Measurements from ENCODE around the gene IQCM. TPM values are rescaled to one million over a fixed set of nuclear protein-coding genes. Genes with fewer than 3 reads are reported as not detected.

Gene IQCM
- polyA plus RNA-seq, 3 donors, result not detected

DNA sequence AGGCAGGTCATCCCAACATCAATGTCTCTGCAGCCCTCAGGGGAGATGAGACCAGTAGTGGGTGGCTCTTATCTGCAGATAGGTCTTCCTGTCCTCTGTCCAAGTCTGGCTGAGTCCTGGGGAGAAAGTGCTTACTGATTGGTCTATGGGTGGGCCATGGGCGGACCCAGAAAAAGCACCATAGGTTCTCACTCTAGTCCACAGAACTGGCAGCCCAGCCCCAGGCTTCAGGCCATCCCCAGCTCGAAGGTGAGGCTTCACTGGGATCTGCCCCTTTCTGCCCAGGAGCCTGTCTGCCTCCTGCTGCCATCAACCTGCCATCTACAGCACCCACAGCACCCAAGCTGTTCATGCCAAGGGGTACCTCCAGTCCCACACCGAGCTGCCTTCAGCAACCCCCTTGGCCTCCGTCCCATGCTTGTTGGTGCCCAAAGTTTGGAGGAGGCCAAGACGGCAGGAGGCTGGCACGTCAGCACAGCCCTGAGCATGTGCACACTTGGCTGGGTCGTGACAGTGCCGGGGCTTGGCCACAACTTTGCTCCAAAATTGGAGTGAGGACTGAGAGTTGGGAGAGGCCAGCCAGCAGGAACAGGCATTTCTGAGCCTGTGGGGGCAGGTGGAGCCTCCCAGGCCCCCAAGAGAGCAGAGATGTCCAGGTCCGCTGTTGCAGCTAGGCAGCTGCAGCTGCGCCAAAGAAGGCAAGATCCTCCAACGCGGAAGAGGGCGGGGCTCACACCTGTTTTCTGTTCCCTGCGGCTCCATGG lies 99.6 kb downstream of the IQCM start:
- no peak for DNase-seq (ENCODE audit: low read depth in 3 of 3, low spot score in 2 of 3)

DNA sequence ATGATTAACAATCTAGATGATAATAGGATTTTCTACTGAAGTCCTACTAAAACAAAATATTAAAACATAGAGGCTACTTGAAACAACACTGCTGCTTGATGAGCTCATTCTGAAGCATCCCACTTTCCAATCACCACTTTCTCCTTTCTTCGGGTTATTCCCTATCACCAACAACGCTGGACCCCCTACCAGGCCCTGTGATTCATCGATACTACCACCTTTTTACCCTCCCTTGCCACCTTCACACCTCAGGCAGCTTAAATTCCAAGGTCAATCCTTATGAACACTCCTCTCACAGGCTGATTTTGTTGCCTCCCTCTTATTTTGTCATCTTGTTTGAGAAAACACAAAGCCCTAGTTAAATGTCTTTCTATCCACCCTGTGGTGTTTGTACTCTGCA lies 102.6 kb downstream of the IQCM start:
- no peak for DNase-seq (ENCODE audit: low read depth in 3 of 3, low spot score in 2 of 3)

DNA sequence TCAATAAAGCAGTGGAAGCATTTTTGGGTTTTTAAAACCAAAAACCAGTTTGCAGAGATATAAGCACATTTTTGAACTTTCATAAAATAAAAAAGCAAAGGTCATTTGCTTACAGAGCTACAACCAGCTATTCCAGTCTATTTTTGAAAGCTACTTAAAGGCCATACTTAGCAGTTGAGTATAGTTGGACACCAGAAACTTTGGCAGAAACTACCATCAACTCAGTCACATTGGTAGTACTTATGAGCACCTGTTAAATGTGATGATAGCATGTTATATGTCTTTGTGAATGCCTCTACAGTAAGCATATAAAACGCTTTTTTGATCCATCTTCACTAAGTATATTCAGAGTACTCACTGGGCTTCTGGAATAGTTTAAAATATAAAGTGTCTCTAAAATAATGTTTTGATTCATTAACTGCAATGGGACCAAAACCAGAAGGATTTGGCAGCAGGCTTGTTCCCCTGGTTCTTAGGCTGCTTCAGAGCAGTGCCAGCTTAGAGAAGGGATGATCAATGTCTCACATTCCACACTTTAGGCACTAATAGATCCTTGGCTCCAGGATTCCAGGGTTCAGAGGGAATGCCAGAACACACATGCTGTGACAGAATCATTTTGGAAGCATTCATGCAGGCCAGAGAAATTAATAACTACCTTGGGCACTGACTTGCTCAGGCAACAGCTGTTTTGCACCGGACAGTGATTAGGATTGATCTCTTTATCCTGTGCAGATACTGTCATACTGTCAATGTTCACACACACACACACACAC lies 103.9 kb downstream of the IQCM start:
- DNase-seq (ENCODE audit: low read depth in 3 of 3, low spot score in 2 of 3), result no peak

DNA sequence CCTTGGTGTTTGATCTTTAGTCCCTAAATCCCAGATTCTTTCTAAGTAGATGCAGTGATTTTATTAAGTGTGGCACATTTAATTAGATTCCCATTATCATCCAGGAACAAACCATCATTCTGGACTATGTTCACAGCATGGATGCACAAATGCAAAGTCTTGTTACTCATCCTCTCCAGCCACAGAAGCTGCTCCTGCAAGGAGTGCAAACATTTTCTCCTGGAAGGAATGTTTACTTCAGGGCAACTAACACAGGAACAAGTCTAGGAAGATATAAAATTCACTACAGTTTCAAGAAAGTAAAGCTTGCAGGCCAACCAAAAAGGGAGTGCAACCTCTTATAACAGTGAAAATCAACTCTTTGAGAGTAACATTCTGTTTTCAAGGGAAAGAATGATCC lies 106.0 kb downstream of the IQCM start:
- DNase-seq (ENCODE audit: low read depth in 3 of 3, low spot score in 2 of 3), result no peak

DNA sequence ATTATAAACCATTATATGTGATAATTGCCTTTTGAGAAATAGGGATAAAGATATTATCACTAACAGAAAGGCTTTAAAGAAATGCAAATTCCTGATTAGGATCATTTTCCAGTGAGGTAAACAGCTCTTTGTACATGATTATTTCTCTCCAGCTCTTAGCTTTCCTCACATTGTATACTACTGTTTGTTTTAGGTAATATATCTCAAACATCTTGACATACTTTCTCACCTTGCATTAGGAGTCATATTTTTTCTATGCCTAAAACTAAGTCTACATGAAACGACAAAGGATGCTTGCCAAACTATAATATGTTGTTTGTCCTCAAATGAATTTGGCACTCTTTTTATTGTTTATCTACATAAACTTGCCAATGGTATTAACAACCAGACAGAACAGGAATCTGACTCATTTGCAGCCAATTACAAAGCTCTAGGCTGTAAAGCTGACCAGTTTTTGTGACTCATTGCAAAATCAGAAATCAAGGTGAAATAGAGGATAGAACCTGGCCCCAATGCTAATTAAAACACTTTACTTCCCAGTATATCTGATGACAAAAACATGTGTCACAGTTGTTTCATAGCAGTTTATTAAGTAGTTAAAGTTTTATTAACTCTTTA lies 107.0 kb downstream of the IQCM start:
- DNase-seq (ENCODE audit: low read depth in 3 of 3, low spot score in 2 of 3), result no peak

DNA sequence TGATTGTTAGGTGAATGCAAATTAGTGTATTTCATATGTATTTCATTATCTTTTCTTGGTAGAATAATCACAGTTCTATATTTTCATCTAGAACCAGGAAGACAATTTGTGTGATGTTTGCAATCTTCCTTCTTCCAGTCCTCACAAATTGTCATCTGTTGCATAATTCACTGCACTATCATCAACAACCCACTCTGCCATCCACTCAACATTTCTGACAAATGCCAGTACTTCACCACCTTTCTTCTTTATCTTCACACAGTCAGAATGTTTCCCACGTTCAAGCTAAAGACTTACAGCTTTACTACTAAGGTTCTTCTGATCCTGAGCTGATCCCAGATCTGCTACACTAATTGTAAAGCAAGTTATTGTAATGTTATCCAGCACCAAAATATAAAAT lies 107.8 kb downstream of the IQCM start:
- no peak for DNase-seq (ENCODE audit: low read depth in 3 of 3, low spot score in 2 of 3)

DNA sequence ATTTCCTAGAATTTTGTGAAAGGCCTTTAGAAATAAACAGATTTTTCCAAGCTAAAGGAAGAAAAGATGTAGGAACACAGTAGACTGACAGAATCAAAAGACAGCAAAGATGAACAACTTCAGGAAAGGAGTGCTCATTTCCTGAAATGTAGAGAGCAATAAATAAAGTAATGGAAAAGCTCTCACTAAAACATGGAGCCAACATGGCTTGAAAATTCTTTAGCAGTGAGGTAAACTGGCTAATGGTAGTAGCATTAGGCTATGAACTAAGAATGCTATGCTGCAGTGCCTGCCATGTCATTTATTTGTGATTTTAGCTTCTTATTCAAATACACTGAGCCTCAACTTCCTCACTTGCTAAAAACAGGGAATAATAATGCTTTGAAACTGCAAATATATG lies 108.7 kb downstream of the IQCM start:
- no peak for DNase-seq (ENCODE audit: low read depth in 3 of 3, low spot score in 2 of 3)

DNA sequence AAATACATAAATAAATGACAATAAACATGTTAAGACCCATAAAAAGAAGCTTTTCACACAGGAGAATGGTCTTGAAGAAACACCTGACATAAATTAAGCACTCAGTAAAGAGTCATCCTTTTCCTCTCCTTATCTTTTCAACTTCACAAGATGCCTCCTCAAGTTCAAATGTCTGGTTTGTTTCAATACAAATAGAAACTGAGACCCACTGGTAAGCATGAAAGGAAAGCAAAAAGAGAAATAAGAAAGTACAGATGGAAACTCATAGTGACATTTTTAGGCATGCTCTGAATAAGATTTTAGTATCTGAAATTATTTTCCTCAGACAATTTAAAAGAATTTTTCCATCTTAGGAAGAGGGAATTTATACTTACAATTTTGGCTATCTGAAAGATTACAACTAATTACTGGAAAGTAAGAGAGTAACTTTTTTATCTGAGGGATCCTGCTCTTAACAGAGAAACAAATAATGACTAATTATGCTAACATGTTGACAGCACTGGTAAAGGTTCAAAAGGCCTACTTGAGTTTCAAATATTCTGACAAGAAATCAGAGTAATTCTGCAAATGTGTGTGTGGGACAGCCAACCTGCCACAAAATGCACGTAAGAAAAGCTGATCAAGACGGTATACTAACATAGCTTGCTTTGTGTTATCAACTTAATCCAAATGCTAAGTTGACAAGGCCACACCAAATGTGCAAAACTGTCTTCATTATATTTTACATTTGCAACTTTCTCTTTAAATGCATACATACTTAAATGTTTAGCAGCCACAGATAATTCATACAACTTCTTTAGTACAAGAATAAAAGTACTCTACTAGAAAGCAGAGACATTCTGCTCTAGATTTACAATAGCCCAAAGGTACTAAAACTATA lies 113.0 kb downstream of the IQCM start:
- DNase-seq (ENCODE audit: low read depth in 3 of 3, low spot score in 2 of 3), result no peak

DNA sequence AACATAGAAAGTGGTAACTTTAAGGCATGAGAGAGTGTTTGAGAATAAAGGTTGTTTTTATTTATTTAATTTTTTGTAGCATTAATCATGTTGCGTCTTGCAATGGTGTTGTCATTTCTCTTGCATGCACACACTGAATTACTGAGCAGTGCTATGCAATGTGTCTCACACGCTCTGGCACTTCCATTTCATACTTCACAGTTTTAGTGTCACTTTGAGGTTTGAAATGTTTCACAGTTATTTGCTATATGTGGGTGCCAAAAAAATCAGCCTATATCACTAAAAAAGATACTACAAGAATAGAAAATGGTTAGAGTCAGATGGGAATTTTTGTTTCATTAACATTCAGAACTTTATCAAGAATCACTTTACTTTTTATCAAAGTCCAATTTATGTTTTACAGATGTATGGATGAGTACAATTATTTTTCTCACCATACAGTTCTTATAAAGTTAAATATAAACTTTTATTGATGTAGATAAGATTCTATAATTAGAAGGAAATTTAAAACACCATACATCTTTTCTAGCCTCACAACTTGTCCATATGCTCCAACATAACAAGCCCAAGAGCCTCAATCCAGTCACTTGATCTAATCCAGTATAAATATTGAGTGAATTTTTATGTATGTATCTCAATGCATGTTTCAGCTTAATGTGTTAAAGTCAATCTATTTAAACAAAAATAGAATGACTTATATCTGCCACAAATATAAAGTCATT lies 114.0 kb downstream of the IQCM start:
- DNase-seq (ENCODE audit: low read depth in 3 of 3, low spot score in 2 of 3), result no peak

DNA sequence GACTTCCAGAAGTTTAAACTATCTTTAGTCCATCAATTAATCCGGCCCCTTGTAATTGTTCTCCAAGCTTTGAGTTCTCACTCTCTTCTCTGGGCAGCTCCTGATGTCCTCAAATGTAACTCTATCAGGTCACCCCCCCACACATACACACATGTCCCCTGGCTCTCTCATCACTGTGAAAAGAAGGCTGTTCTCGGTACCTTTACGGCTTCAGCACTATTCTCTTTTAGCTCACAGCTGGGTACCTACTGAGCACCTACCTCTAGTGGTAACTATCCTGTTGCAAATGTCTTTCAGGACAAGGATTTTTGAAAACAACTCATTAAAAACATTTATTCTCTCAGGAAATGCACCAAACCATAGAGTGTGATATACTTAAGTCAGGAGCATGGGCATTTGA lies 115.4 kb downstream of the IQCM start:
- no peak for DNase-seq (ENCODE audit: low read depth in 3 of 3, low spot score in 2 of 3)

DNA sequence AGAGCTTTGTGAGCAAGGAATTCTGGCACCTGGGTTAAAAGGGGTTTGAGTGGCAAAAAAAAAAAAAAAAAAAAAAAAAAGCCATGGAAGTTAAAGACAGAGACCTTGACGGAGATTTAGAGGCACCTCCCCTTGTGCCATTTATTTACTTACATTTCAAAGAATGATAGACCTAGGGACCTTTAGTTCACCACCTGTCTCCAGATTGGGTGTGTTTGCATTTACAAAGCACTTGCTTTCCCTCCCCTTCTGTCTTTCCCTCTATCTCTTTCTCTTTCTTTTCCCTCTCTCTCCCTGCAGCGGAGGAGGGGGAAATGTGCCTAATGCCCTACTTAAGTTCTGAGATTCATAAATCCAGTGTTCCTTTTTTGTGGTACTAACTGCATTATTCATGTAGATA lies 116.0 kb downstream of the IQCM start:
- no peak for DNase-seq (ENCODE audit: low read depth in 3 of 3, low spot score in 2 of 3)

DNA sequence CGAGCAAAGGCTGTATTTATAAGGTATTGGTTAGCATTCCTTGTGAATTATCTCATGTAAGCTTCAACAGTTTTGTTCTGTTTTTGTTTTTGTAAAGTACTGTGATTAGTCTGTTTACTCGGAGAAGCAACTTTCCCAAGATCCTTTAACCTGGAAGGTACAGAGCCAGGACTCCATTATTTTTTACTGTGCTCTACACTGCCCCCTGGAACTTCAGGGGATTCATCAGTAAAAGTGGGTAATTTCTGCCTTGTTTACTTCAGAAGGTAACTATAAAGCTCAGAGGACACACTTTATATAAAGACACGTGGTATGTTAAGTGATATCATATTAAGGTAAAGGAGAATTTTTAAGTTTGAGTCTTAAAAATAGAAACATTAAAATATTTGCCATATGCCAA lies 124.9 kb downstream of the IQCM start:
- DNase-seq (ENCODE audit: low read depth in 3 of 3, low spot score in 2 of 3), result no peak

DNA sequence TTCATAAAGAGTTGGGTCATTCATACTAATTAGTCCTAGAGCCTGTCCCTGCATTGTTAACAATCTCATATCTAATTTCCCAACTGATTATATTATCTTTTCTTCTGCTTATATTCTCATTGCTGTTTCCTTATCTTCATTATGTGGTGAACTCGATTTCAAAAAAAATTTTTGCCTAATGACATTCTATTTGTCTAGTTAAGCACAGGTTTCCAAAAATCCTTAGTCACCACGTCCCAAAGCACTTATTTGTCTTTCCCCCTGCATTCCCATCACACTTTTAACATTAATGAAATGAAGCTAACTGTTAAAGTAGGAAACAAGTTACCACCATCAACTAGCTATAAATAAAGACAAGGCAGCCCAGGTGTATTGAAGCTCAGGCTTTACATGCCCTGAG lies 131.1 kb downstream of the IQCM start:
- DNase-seq (ENCODE audit: low read depth in 3 of 3, low spot score in 2 of 3), result no peak

DNA sequence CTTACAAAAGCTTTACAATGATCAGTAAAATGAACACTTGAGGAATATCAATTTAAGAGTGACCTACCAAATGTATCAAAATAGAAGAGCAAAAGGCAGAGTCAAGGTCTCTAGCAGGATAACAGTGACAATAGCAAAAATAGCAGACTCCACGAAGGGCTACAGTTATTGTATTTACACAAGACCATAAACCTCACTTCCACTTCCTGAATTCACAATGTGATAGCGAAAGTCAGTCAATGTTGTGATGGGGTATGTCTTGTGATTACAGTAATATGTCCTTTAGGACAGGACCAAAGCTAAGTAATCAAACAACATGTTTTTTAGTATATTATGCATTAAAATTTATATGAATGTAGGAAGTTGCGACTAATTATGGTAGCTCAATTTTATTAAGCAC lies 139.6 kb downstream of the IQCM start:
- DNase-seq (ENCODE audit: low read depth in 3 of 3, low spot score in 2 of 3), result no peak

DNA sequence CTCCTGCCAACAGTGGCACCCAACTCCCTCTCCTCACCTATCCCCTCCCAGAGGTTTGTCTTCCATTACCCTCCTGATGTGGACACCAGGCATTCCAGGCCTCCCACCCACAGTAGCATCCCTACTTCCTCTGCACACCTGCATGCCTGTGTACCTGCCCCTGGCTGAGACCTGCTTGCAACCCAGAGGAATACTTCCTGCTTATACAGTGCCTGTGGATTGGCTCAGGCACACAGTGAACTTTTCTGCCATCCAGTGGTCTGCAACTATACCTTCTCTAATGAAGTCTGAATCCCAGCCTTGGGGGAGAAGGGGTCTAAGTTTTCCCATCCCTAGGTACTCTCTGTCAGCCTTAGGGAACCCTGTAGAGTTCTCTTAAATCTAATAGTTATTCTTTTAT lies 169.9 kb downstream of the IQCM start:
- no peak for DNase-seq (ENCODE audit: low read depth in 3 of 3, low spot score in 2 of 3)

DNA sequence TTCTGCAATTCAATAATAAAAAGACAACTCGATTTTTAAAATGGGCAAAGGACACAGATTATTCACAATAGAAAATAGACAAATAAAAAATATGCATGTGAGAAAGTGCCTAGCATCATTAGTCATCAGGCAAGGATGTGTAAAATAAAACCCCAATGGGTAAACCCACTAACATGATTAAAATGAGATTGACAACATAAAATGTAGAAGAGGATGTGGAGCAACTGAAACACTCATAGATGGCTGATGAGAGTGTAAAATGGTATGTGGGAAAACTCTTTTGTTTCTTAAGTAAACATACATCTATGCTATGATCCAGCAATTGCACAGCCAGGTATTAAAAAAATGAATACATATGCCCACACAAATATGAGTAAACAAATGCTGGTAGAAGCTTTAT lies 177.6 kb downstream of the IQCM start:
- no peak for DNase-seq (ENCODE audit: low read depth in 3 of 3, low spot score in 2 of 3)

DNA sequence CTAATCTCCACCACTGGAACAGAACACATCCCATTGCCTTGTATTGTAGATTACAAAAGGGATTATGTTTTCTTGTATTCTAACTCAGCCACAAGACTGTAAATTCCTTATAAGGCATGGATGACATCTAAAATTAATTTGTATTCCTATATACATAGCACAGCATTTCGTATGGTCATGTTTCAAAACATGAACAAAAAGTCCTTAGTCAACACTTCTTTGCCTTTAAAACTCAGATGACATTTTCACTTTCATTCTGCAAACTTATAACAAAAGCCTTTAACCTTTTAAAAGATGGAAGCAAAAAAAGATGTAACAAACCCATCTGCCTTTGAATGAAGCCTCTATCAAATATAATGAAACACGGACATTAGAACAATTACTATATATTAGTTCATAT lies 181.3 kb downstream of the IQCM start:
- no peak for DNase-seq (ENCODE audit: low read depth in 3 of 3, low spot score in 2 of 3)

DNA sequence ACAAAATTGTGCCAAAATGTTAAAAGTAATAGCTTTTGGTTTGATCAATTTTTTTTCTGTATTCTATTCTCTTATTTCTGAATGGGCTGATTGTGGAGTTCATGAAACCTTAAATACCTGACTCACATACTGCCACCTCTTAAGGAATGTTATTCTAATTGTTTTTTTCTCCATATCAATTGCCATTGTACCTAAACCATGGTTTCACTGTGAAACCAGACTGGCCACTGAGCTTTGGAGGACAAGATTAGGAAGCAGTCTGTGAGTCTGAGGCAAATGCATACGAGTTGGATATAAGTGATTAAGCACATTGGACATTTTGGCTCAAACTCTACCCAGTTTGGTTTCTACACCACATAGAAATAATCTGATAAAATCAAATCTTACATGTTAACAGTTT lies 184.0 kb downstream of the IQCM start:
- no peak for DNase-seq (ENCODE audit: low read depth in 3 of 3, low spot score in 2 of 3)

DNA sequence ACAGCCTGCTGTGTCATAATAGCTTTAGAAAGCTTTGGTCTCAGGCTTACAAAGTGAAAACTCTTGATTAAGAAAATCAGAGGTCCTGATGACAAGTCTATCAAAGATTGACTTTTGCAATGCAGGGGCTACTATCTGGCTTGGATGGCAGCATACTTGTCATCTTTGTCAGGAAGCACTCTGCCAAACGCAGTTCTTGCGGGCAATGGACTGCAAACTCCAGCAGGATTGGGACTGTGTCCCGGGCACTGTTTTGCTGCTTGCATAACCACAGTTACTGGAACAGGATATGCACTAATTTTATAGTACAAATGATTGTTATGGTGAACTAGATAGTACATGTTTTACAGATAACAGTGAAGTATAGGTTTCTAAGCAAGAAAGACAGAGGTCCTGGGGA lies 185.6 kb downstream of the IQCM start:
- no peak for DNase-seq (ENCODE audit: low read depth in 3 of 3, low spot score in 2 of 3)

DNA sequence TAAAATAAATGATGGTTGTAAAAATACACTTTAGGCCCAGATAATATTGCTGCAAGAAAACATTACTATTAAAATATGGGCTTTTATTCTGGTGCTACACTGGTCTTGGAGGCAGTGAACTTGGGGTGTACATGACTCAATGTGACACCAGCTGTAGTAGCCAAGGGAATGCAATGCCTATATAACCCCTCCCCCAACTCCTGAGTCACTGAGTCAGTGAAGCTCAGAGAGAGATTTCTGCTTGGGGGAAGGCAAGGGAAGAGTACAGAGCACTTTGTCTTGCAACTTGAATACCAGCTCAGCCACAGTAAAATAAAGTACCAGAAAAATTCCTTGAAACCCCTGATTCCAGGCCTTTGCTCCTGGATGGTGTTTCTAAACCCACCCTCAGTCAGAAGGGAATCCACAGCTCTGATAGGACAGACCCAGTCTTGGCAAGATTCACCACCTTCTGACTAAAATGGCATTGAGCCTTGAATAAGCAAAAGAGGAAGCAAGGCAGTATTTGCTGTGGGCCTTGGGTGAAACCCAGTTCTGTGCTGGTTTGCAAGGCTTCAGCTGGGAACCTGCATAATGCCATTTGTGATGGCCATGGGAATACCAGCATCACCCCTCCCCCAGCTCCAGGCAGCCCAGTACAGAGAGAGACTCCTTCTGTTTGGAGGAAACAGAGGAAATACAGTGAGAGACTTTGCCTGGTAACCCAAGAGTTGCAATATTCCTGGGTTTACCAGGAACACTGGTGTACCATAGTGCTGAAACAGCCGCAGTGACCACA lies 209.9 kb downstream of the IQCM start:
- no peak for DNase-seq (ENCODE audit: low read depth in 3 of 3, low spot score in 2 of 3)
